K562 (cell line): ENCODE results near the gene SLC12A1. TPM values are rescaled to one million over a fixed set of nuclear protein-coding genes. Genes with fewer than 3 reads are reported as not detected.

Experiments used
- ATAC-seq: fragments of 200-7000 bp; cut with Tn5 transposase; 3 replicates; pipeline ENCODE4 v1.9.1; 2020; ENCODE audit warnings: moderate library complexity
- BruUV-seq: library from RNA; stranded (reverse); fragments of 400-500 nt; replicated peaks from 2 replicates; lab custom pipeline; 2021; lab: Mats Ljungman, UMichigan
- CTCF ChIA-PET: fragments of 300-600 bp; formaldehyde crosslinking; extraction: SDS; loops from one replicate; lab custom pipeline; 2021; ENCODE audit warnings: low intra/inter-chr PET ratio; lab: Yijun Ruan, JAX
- POLR2A ChIA-PET: fragments of 300-600, 350-650 bp; sonication (Branson Sonifier 250); formaldehyde crosslinking; extraction: SDS; loops from one replicate; lab custom pipeline; 2021; ENCODE audit warnings: antibody characterized with exemption, inconsistent platforms; lab: Yijun Ruan, JAX
- DNase-seq, 4 experiments: peaks; one replicate each; pipeline versions ENCODE4 v3.0.0 to v3.0.0-alpha.2; 2011 to 2018; ENCODE audit warnings: low spot score in 3 of 4, mixed read lengths in 3 of 4; ENCODE audit errors: extremely low read depth in 1 of 4
- FAIRE-seq: peaks from 2 replicates; lab custom pipeline; 2011; peaks lifted over from hg19 to GRCh38; lab: Jason Lieb, UNC
- H2AFZ ChIP-seq: 2 replicates; pipeline ENCODE4 v1.6.0; 2011; ENCODE audit warnings: low read depth, low read length, control low read depth, inconsistent platforms
- H3K27ac ChIP-seq: fragments of 200-600 bp; 3 replicates; pipeline ENCODE4 v1.8.0; 2011; ENCODE audit warnings: low read depth, mild to moderate bottlenecking, control low read depth, inconsistent platforms, low read length, moderate library complexity, mixed read lengths; ENCODE audit errors: extremely low read depth
- H3K27me3 ChIP-seq, 2 experiments: fragments of 300-600 bp in 1 of 2; 2 replicates in 1 of 2; 3 replicates in 1 of 2; pipeline versions ENCODE4 v1.6.0 to v1.8.0; 2011; ENCODE audit warnings: inconsistent platforms in 2 of 2, low read length in 2 of 2, mild to moderate bottlenecking in 1 of 2, mixed read lengths in 1 of 2, moderate library complexity in 1 of 2; ENCODE audit not compliant: control insufficient read depth in 2 of 2, insufficient read depth in 2 of 2
- H3K36me3 ChIP-seq: fragments of 300-600 bp; 3 replicates; pipeline ENCODE4 v1.8.0; 2011; ENCODE audit warnings: mild to moderate bottlenecking, low read length, inconsistent platforms; ENCODE audit not compliant: control insufficient read depth, insufficient read depth
- H3K4me1 ChIP-seq, 2 experiments: fragments of 200-600 bp in 1 of 2; replicated peaks in 1 of 2; 2 replicates in 1 of 2; 3 replicates in 1 of 2; pipeline versions ENCODE4 v1.5.1 to v1.8.0; 2011; ENCODE audit warnings: inconsistent platforms in 2 of 2, low read length in 2 of 2, mild to moderate bottlenecking in 1 of 2, mixed read lengths in 1 of 2, moderate library complexity in 1 of 2; ENCODE audit not compliant: control insufficient read depth in 2 of 2, insufficient read depth in 2 of 2
- H3K4me2 ChIP-seq: 2 replicates; pipeline ENCODE4 v1.6.1; 2011; ENCODE audit warnings: low read length, control low read depth, inconsistent platforms, mixed read lengths; ENCODE audit not compliant: insufficient read depth
- H3K4me3 ChIP-seq: fragments of 200-600 bp; sonication (generic), shearing (Covaris generic); 2 replicates; pipeline ENCODE4 v1.5.1; 2016; ENCODE audit warnings: control low read depth, inconsistent platforms
- H3K79me2 ChIP-seq: fragments of 200-600 bp; 3 replicates; pipeline ENCODE4 v1.8.0; 2011; ENCODE audit warnings: low read length, inconsistent platforms; ENCODE audit not compliant: control insufficient read depth, insufficient read depth
- H3K9ac ChIP-seq, 2 experiments: 2 replicates each; pipeline versions ENCODE4 v1.6.0 to v1.6.1; 2011; ENCODE audit warnings: low read depth in 2 of 2, low read length in 2 of 2, control low read depth in 1 of 2, inconsistent platforms in 1 of 2, mild to moderate bottlenecking in 1 of 2, mixed read lengths in 1 of 2; ENCODE audit not compliant: insufficient read depth in 1 of 2
- H3K9me1 ChIP-seq: one replicate; pipeline ENCODE4 v1.6.0; 2011; ENCODE audit warnings: inconsistent platforms, mild to moderate bottlenecking, low read length, moderate library complexity; ENCODE audit not compliant: control insufficient read depth, insufficient read depth
- H3K9me3 ChIP-seq: replicated peaks from 2 replicates; pipeline ENCODE4 v1.5.1; 2011; ENCODE audit warnings: low read depth, low read length, inconsistent platforms; ENCODE audit not compliant: control insufficient read depth, insufficient read depth
- H4K20me1 ChIP-seq: replicated peaks from 2 replicates; pipeline ENCODE4 v1.6.1; 2011; ENCODE audit warnings: low read length, inconsistent platforms, mixed read lengths; ENCODE audit not compliant: control insufficient read depth, insufficient read depth
- BRD4 ChIP-seq: fragments of 200-600 bp; sonication (generic); IDR thresholded peaks from 2 replicates; pipeline ENCODE4 v1.6.1; 2017; ENCODE audit warnings: inconsistent platforms
- CAMTA2 ChIP-seq: fragments of 250-450 bp; sonication (Bioruptor Pico); conservative IDR thresholded peaks from 2 replicates; pipeline ENCODE4 v1.5.1; 2022
- ELK1 ChIP-seq: sonication (generic); formaldehyde crosslinking; IDR thresholded peaks from 2 replicates; pipeline ENCODE4 v1.8.1; 2022; ENCODE audit warnings: missing genetic modification reagents
- KAT2B ChIP-seq: IDR thresholded peaks from one replicate; pipeline ENCODE4 v1.6.1; 2012; ENCODE audit warnings: low read depth, mild to moderate bottlenecking, control low read depth, inconsistent platforms, low read length, moderate library complexity
- KLF6 ChIP-seq: fragments of 250-450 bp; sonication (Bioruptor Pico); IDR thresholded peaks from 2 replicates; pipeline ENCODE4 v1.4.0; 2020; ENCODE audit warnings: mild to moderate bottlenecking, moderate library complexity, borderline replicate concordance
- NFE2L1 ChIP-seq: fragments of 450-650 bp; IDR thresholded peaks from 2 replicates; pipeline ENCODE4 v1.6.1; 2016; ENCODE audit warnings: missing genetic modification characterization, low read depth, mild to moderate bottlenecking, missing compliant biosample characterization, moderate library complexity, borderline replicate concordance
- NFXL1 ChIP-seq: fragments of 450-650 bp; formaldehyde crosslinking; IDR thresholded peaks from 2 replicates; pipeline ENCODE4 v1.4.0; 2021; ENCODE audit warnings: mild to moderate bottlenecking
- POLR2H ChIP-seq: IDR thresholded peaks from 2 replicates; pipeline ENCODE4 v1.6.1; 2016; ENCODE audit warnings: missing genetic modification characterization, low read depth, mild to moderate bottlenecking, control low read depth, missing compliant biosample characterization, moderate library complexity
- SNIP1 ChIP-seq: fragments of 450-650 bp; IDR thresholded peaks from 2 replicates; pipeline ENCODE4 v1.7.1; 2017; ENCODE audit warnings: low read depth, mild to moderate bottlenecking
- ZNF668 ChIP-seq: fragments of 250-450 bp; sonication (Bioruptor Pico); IDR thresholded peaks from 2 replicates; pipeline ENCODE4 v1.8.0; 2022; ENCODE audit warnings: mild to moderate bottlenecking, inconsistent platforms
- WGBS: fragments of 100-300 bp; shearing (Covaris generic); methylation state at CpG from one replicate; pipeline ENCODE4 v1.1.6; 2016; ENCODE audit warnings: low coverage, mixed read lengths; ENCODE audit not compliant: insufficient coverage; ENCODE audit errors: missing lambda C conversion rate; 5-methylcytosine and 5-hydroxymethylcytosine counted together
- in situ Hi-C: fragments of 300-500 bp; cut with MboI; formaldehyde crosslinking; loops from 4 replicates; pipeline ENCODE4 v1.15.0; 2018; ENCODE audit warnings: inconsistent platforms, mixed read lengths
- intact Hi-C: fragments of 100-400 bp; cut with micrococcal nuclease; formaldehyde crosslinking; loops from 2 replicates; pipeline ENCODE4 v1.14.2; 2022
- polyA plus RNA-seq, 8 experiments: library from polyadenylated mRNA; depleted of rRNA in 4 of 8; stranded (reverse) in 5 of 8; unstranded in 3 of 8; fragments of >200 nt; fragmentation: Nextera tagmentation in 2 of 8; fragmentation: Illumina TruSeq in 1 of 8; extraction: Ambion mirVana in 2 of 8; extraction: Trizol in 1 of 8; gene quantifications; 2 replicates each; pipeline versions ENCODE4 v1.2.1 to v1.2.3, GENCODE V29; 2011 to 2014; ENCODE audit warnings: inconsistent platforms in 1 of 8, missing spikeins in 1 of 8
- total RNA-seq, 7 experiments: library from RNA; depleted of rRNA in 6 of 7; stranded (reverse); fragments of >200 nt in 6 of 7; fragmentation: Illumina TruSeq in 2 of 7; extraction: Trizol in 2 of 7; gene quantifications; 2 replicates each; pipeline versions ENCODE4 v1.2.1 to v1.2.3, GENCODE V29; 2011 to 2021; ENCODE audit warnings: low replicate concordance in 1 of 7
- TF ChIP-seq, protein P1 (sequence below): fragments of 250-450 bp; sonication (Bioruptor Pico); IDR thresholded peaks from 2 replicates; pipeline ENCODE4 v1.4.0; 2020; ENCODE audit warnings: borderline replicate concordance
- TF ChIP-seq, protein P2 (sequence below), 3 experiments: fragments of 200-800 bp in 1 of 3; fragments of 250-450 bp in 1 of 3; fragments of 450-650 bp in 1 of 3; sonication (Bioruptor Pico) in 1 of 3; sonication (Bioruptor generic) in 1 of 3; formaldehyde crosslinking in 1 of 3; IDR thresholded peaks; 2 replicates each; pipeline versions ENCODE4 v1.6.1 to v1.8.0; 2016 to 2022; ENCODE audit warnings: mild to moderate bottlenecking in 2 of 3, missing genetic modification characterization in 2 of 3, missing compliant biosample characterization in 1 of 3, moderate library complexity in 1 of 3
- TF ChIP-seq, protein P3 (sequence below), 2 experiments: fragments of 450-650 bp in 1 of 2; IDR thresholded peaks; 2 replicates each; pipeline ENCODE4 v1.6.1; 2011 to 2017; ENCODE audit warnings: low read depth in 2 of 2, antibody characterized with exemption in 1 of 2, borderline replicate concordance in 1 of 2, low read length in 1 of 2, mild to moderate bottlenecking in 1 of 2, mixed read lengths in 1 of 2; ENCODE audit not compliant: control insufficient read depth in 1 of 2

SLC12A1 gene
- total and polyA plus RNA-seq, 9 of the 15 experiments (the other 6 are each of a cell fraction or from before 2014, with no cell fraction given): not detected

- no peak for DNase-seq
- Histone ChIP-seq H3K9me1 (no peaks in the 10 kb centered on the region), H3K27me3 (peaks cover 0 to 3% of the 10 kb centered on the region in 2 experiments; a peak in 1 of 5 replicates), H3K36me3 (no peaks in the 10 kb centered on the region), H3K4me2 (no peak overlapping the region), H3K9me3 (no peaks in the 10 kb centered on the region), H4K20me1 (no peaks in the 10 kb centered on the region), H3K79me2 (no peaks in the 10 kb centered on the region), H3K9ac (no peak overlapping the region), H3K27ac (no peak overlapping the region), H3K4me3 (no peak overlapping the region), H2AFZ (no peak overlapping the region), H3K4me1 (no peaks in the 10 kb centered on the region)
- 0% methylated on average over 4 of the region's 4 CpGs for WGBS
- CTCF ChIA-PET: no interaction called here
- no peak for FAIRE-seq
- no peak for ATAC-seq
- in situ Hi-C loops: no loop called here
- intact Hi-C loops: no loop called here
- BruUV-seq: no TSS peak
- POLR2A ChIA-PET: no interaction called here
- TF ChIP-seq, protein P1, sequence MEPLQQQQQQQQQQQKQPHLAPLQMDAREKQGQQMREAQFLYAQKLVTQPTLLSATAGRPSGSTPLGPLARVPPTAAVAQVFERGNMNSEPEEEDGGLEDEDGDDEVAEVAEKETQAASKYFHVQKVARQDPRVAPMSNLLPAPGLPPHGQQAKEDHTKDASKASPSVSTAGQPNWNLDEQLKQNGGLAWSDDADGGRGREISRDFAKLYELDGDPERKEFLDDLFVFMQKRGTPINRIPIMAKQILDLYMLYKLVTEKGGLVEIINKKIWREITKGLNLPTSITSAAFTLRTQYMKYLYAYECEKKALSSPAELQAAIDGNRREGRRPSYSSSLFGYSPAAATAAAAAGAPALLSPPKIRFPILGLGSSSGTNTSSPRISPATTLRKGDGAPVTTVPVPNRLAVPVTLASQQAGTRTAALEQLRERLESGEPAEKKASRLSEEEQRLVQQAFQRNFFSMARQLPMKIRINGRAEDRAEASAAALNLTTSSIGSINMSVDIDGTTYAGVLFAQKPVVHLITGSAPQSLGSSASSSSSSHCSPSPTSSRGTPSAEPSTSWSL (CRISPR knock-in tag): no peak
- TF ChIP-seq KLF6 (CRISPR knock-in tag): no peak
- TF ChIP-seq POLR2H (tag): no peak
- no peak for TF ChIP-seq SNIP1
- TF ChIP-seq NFXL1 (CRISPR knock-in tag): no peak
- TF ChIP-seq ZNF668: no peak
- TF ChIP-seq, protein P2, sequence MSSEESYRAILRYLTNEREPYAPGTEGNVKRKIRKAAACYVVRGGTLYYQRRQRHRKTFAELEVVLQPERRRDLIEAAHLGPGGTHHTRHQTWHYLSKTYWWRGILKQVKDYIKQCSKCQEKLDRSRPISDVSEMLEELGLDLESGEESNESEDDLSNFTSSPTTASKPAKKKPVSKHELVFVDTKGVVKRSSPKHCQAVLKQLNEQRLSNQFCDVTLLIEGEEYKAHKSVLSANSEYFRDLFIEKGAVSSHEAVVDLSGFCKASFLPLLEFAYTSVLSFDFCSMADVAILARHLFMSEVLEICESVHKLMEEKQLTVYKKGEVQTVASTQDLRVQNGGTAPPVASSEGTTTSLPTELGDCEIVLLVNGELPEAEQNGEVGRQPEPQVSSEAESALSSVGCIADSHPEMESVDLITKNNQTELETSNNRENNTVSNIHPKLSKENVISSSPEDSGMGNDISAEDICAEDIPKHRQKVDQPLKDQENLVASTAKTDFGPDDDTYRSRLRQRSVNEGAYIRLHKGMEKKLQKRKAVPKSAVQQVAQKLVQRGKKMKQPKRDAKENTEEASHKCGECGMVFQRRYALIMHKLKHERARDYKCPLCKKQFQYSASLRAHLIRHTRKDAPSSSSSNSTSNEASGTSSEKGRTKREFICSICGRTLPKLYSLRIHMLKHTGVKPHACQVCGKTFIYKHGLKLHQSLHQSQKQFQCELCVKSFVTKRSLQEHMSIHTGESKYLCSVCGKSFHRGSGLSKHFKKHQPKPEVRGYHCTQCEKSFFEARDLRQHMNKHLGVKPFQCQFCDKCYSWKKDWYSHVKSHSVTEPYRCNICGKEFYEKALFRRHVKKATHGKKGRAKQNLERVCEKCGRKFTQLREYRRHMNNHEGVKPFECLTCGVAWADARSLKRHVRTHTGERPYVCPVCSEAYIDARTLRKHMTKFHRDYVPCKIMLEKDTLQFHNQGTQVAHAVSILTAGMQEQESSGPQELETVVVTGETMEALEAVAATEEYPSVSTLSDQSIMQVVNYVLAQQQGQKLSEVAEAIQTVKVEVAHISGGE (CRISPR knock-in tag; IDR thresholded peaks at IDR 0.05): no peak
- TF ChIP-seq, protein P3, sequence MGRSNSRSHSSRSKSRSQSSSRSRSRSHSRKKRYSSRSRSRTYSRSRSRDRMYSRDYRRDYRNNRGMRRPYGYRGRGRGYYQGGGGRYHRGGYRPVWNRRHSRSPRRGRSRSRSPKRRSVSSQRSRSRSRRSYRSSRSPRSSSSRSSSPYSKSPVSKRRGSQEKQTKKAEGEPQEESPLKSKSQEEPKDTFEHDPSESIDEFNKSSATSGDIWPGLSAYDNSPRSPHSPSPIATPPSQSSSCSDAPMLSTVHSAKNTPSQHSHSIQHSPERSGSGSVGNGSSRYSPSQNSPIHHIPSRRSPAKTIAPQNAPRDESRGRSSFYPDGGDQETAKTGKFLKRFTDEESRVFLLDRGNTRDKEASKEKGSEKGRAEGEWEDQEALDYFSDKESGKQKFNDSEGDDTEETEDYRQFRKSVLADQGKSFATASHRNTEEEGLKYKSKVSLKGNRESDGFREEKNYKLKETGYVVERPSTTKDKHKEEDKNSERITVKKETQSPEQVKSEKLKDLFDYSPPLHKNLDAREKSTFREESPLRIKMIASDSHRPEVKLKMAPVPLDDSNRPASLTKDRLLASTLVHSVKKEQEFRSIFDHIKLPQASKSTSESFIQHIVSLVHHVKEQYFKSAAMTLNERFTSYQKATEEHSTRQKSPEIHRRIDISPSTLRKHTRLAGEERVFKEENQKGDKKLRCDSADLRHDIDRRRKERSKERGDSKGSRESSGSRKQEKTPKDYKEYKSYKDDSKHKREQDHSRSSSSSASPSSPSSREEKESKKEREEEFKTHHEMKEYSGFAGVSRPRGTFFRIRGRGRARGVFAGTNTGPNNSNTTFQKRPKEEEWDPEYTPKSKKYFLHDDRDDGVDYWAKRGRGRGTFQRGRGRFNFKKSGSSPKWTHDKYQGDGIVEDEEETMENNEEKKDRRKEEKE (IDR thresholded peaks at IDR 0.05; ENCODE audit: borderline replicate concordance in 1 of 2, control insufficient read depth in 1 of 2, low read depth in 2 of 2, low read length in 1 of 2): no peak
- no peak for TF ChIP-seq ELK1 (CRISPR knock-in tag)
- no peak for TF ChIP-seq BRD4
- no peak for TF ChIP-seq CAMTA2 (CRISPR knock-in tag)
- no peak for TF ChIP-seq NFE2L1 (tag)
- TF ChIP-seq KAT2B: no peak
Measured at GRCh38 chr15:48242535-48242934, 36.4 kb downstream of the SLC12A1 start.
